Esophagus squamous epithelium (tissue), 5 donors: ENCODE measurements around the gene COPB2. TPM values are rescaled to one million over a fixed set of nuclear protein-coding genes. Genes with fewer than 3 reads are reported as not detected.

Experiments
- DNase-seq: peaks from one replicate; lab custom pipeline; 2025; lab: John Stamatoyannopoulos, UW
- H3K27ac ChIP-seq, 4 donors: fragments of 200-600 bp; sonication (generic); one replicate each; pipeline ENCODE4 v1.5.1; 2016 to 2019; ENCODE audit warnings: mild to moderate bottlenecking in 1 of 4
- H3K27me3 ChIP-seq, 4 donors: fragments of 200-600 bp; sonication (generic); 1 replicate in 3 of 4; 2 replicates in 1 of 4; pipeline versions ENCODE4 v1.5.1 to v1.6.0; 2017 to 2021; ENCODE audit warnings: antibody characterized with exemption in 1 of 4
- H3K36me3 ChIP-seq, 3 donors: fragments of 200-600 bp; sonication (generic); one replicate each; pipeline ENCODE4 v1.5.1; 2016 to 2019
- H3K4me1 ChIP-seq, 3 donors: fragments of 200-600 bp; sonication (generic); one replicate each; pipeline ENCODE4 v1.5.1; 2017 to 2019
- H3K4me3 ChIP-seq, 4 donors: fragments of 200-600 bp; sonication (generic); 1 replicate in 3 of 4; 2 replicates in 1 of 4; pipeline ENCODE4 v1.5.1; 2016 to 2019; ENCODE audit warnings: mild to moderate bottlenecking in 2 of 4, moderate library complexity in 1 of 4
- H3K9me3 ChIP-seq, 3 donors: fragments of 200-600 bp; sonication (generic); one replicate each; pipeline ENCODE4 v1.5.1; 2016 to 2019
- POLR2A ChIP-seq, 4 donors: fragments of 450-650 bp; IDR thresholded peaks; one replicate each; pipeline ENCODE4 v1.6.1; 2017; ENCODE audit warnings: antibody characterized with exemption in 4 of 4, mild to moderate bottlenecking in 4 of 4, moderate library complexity in 3 of 4
- whole genome bisulfite sequencing, 2 donors: methylation state at CpG; one replicate each; pipeline ENCODE4 v1.1.5; 2018; 5-methylcytosine and 5-hydroxymethylcytosine counted together
- intact Hi-C: fragments of 100-400 bp; cut with DNase I; formaldehyde crosslinking; loops from one replicate; pipeline ENCODE4 v1.15.0; 2022
- total RNA-seq, 4 donors: library from RNA; depleted of rRNA; stranded (reverse); fragments of >200 nt; gene quantifications; one replicate each; pipeline ENCODE4 v1.1.0, GENCODE V29; 2016
- TF ChIP-seq, protein P1 (sequence below), 6 experiments: fragments of 450-650 bp in 4 of 6; fragments of 200-600 bp in 2 of 6; sonication (generic) in 2 of 6; IDR thresholded peaks; one replicate each; pipeline ENCODE4 v1.5.1; 2016 to 2019; ENCODE audit warnings: antibody characterized with exemption in 6 of 6, mild to moderate bottlenecking in 4 of 6, moderate library complexity in 4 of 6
- donor health status: DM: yes; HTN: yes; CAD: no.

The COPB2 gene
- total RNA-seq, 4 donors from 2014 or later = 62.6 to 103 (median 86.8) TPM

DNA sequence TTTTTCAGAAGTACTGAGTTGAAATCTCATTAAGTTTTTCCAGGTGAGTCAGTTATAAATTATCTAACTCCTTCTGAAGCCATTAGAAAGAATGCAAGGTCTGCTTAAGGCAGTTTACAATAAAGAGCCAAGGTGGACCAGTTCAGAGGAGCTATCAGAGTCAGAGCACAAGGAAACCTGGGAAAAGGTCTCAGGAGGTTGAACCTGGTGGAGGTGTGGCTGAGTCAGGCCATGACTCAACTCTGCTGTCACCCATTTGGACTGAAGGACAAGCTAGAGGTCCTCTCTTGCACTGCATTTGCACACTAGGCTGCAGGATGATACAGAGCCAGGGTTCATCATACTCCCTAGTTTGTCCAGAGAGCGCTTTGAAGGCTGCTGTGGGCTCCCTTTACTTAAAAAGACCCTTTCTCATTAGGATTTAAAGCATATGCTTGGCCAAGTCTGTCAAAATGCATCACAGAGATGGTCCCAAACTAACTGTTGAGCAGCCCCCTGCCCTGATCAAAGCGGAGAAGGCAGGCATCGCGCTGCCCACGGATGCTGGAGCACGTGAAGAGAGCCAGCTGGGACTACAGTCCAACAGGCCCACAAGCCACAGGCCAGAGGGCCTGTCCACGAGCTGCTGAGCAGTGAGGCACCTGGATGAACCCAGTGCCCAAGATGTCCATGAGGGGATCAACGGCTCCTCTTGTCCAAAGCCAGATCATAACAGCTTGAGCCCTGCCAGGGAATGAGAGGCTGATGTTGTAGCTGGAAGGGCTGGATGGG is 71.6 kb downstream of the COPB2 start:
- Histone ChIP-seq H3K9me3 (no peaks in the 10 kb centered on the region), H3K27me3 (peaks cover 0 to 31% (median 0%) of the 10 kb centered on the region in 4 donors), H3K4me3 (no peak overlapping the region), H3K27ac (no peak overlapping the region), H3K4me1 (no peaks in the 10 kb centered on the region), H3K36me3 (no peaks in the 10 kb centered on the region)
- DNase-seq = no peak
- TF ChIP-seq, protein P1, sequence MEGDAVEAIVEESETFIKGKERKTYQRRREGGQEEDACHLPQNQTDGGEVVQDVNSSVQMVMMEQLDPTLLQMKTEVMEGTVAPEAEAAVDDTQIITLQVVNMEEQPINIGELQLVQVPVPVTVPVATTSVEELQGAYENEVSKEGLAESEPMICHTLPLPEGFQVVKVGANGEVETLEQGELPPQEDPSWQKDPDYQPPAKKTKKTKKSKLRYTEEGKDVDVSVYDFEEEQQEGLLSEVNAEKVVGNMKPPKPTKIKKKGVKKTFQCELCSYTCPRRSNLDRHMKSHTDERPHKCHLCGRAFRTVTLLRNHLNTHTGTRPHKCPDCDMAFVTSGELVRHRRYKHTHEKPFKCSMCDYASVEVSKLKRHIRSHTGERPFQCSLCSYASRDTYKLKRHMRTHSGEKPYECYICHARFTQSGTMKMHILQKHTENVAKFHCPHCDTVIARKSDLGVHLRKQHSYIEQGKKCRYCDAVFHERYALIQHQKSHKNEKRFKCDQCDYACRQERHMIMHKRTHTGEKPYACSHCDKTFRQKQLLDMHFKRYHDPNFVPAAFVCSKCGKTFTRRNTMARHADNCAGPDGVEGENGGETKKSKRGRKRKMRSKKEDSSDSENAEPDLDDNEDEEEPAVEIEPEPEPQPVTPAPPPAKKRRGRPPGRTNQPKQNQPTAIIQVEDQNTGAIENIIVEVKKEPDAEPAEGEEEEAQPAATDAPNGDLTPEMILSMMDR (IDR thresholded peaks at IDR 0.05) = no peak
- TF ChIP-seq POLR2A (IDR thresholded peaks at IDR 0.05) = no peak
- WGBS, 2 donors = 84 to 88% methylated on average over 7 to 8 of the region's 8 CpGs
- intact Hi-C loops = no loop called here

DNA sequence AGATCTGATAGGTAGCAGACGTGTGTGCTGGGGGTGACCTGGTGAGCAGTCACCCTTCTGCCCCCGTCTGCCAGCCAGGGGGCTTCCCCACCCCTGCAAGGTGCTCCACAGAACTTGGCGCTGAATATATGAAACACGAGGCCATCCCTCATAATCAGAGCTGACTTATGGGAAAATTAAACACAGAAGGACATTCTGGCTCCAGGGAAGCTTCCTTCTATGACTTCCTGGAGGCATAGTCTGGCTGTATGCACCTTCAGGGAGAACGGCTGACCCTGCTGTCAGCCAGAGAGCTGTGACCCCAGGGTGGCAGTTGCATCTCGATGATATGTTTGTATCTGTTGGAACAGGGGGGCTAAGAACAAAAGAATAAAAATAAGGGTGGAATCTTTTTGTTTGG is 72.2 kb downstream of the COPB2 start:
- 48 to 49% methylated on average over 2 of the region's 6 CpGs for WGBS, 2 donors
- no peak overlapping the region for H3K27ac ChIP-seq
- H3K9me3 ChIP-seq = no peaks in the 10 kb centered on the region
- no peaks in the 10 kb centered on the region for H3K4me1 ChIP-seq
- no peak for TF ChIP-seq POLR2A (IDR thresholded peaks at IDR 0.05)
- TF ChIP-seq, protein P1 (IDR thresholded peaks at IDR 0.05) = no peak
- no peak for DNase-seq
- H3K4me3 ChIP-seq = no peak overlapping the region
- intact Hi-C loops = no loop called here
- H3K27me3 ChIP-seq = peaks cover 0 to 32% (median 0%) of the 10 kb centered on the region in 4 donors
- H3K36me3 ChIP-seq = no peaks in the 10 kb centered on the region

DNA sequence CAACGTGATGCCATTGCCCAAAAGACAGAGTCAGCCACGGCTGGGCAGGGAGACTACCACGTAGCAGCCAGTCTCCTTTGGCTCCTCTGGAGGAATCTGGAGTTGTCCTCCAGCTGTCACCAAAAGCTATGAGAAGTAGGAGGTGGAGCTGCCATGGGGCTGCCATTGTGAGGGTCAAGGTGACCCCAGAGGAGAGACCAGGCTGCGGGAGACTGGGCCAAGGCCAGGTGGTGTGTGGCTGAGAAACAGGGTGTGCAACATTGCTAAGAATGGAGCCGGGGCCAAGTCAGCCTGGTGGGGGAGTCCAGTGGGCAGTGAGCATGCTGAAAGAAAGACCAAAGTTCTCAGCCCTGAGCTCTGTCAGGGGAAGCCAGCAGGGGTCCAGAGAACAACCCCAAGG is 75.5 kb downstream of the COPB2 start:
- no peaks in the 10 kb centered on the region for H3K9me3 ChIP-seq
- no peak overlapping the region for H3K4me3 ChIP-seq
- WGBS, 2 donors = 82 to 87% methylated on average over 5 of the region's 5 CpGs
- H3K36me3 ChIP-seq = no peaks in the 10 kb centered on the region
- H3K27ac ChIP-seq = no peak overlapping the region
- DNase-seq = no peak
- intact Hi-C loops = no loop called here
- peaks cover 0 to 29% (median 0%) of the 10 kb centered on the region in 4 donors for H3K27me3 ChIP-seq
- TF ChIP-seq, protein P1 (IDR thresholded peaks at IDR 0.05) = no peak
- TF ChIP-seq POLR2A (IDR thresholded peaks at IDR 0.05) = no peak
- H3K4me1 ChIP-seq = no peaks in the 10 kb centered on the region

DNA sequence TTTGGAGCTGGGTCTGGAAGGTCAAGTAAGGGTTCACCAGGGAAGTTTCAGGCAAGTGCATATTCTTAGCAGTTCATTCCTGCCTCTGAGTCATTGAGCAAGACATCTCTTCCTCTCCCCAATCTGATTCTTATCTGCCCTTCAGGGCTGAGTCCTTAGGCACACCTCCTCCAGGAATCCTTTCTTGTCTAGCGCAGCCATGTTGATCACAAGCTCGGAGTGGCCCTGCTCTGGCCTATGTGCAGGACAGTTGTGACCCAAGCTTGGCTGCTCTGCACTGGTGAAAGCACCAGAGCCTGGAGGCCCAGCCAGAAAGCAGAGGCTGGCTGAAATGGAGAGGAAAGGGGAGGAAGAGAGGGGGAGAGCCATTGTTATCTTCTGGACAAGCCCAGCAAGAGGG is 76.5 kb downstream of the COPB2 start:
- no peak for DNase-seq
- Histone ChIP-seq H3K36me3 (no peaks in the 10 kb centered on the region), H3K4me3 (no peak overlapping the region), H3K27ac (no peak overlapping the region), H3K4me1 (no peaks in the 10 kb centered on the region), H3K27me3 (peaks cover 0 to 22% (median 0%) of the 10 kb centered on the region in 4 donors), H3K9me3 (no peaks in the 10 kb centered on the region)
- WGBS, 2 donors = no CpG with 5 or more reads among the region's 2 CpGs
- intact Hi-C loops = no loop called here
- TF ChIP-seq POLR2A (IDR thresholded peaks at IDR 0.05) = no peak
- TF ChIP-seq, protein P1 (IDR thresholded peaks at IDR 0.05) = no peak

DNA sequence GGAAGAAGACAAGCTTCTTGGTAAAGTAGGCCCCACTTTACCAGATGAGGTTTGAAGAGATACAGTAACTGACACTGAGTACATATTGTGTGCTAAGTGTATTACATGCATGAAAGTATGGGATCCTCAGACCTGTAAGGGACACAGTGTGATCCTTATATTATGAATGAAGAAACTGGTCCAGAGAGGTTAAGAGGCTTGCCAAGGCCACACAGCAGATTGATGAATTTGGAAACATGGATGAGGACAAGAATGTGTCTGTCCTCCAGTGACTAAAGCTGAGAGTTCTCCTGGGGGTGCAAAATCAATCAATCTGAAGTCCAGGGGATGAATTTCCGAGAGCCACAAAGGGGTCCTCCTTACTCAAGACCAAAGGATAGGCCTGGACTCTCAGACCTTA is 77.0 kb downstream of the COPB2 start:
- Histone ChIP-seq H3K9me3 (no peaks in the 10 kb centered on the region), H3K27me3 (peaks cover 0 to 18% (median 0%) of the 10 kb centered on the region in 4 donors), H3K4me3 (no peak overlapping the region), H3K36me3 (no peaks in the 10 kb centered on the region), H3K4me1 (no peaks in the 10 kb centered on the region), H3K27ac (no peak overlapping the region)
- intact Hi-C loops = no loop called here
- WGBS, 2 donors = 82 to 100% methylated on average over 1 of the region's 1 CpG
- DNase-seq = no peak
- TF ChIP-seq POLR2A (IDR thresholded peaks at IDR 0.05) = no peak
- TF ChIP-seq, protein P1 (IDR thresholded peaks at IDR 0.05) = no peak
